GM23248 (cell line): ENCODE measurements around the gene SEMA3D.

Experiments used
- EZH2 ChIP-seq: fragments of 200-600 bp; sonication (generic); IDR thresholded peaks from 2 replicates; pipeline ENCODE4 v1.6.1; 2018; ENCODE audit warnings: antibody characterized with exemption, mild to moderate bottlenecking; ENCODE audit not compliant: insufficient read depth, poor library complexity, severe bottlenecking
- EZH2phosphoT487 ChIP-seq: fragments of 200-600 bp; sonication (generic); IDR thresholded peaks from 2 replicates; pipeline ENCODE4 v1.6.1; 2018; ENCODE audit warnings: antibody characterized with exemption, moderate library complexity, mild to moderate bottlenecking, low read depth; ENCODE audit not compliant: insufficient read depth

DNA sequence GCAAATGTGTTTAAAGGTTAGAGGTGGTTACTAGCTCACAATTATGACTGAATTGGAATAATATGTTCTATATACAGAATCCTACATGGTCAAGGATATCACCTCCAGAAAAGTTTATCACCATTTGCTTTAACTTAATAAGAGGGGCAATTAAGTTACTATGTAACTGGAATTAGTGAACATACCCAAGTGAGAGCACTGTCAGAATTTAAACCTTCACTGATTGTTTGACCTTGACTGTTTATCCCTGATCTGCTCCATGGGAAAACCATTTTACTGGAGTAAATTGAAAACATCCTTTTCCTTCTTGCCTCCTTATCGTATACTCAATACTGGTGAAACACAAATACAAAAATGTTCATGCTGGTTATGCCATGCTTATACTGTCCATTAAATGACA is 107.4 kb downstream of the SEMA3D start:
- no peak for TF ChIP-seq EZH2
- TF ChIP-seq EZH2phosphoT487 = no peak
